H1 (cell line): ENCODE measurements around the gene HRCT1. TPM values are rescaled to one million over a fixed set of nuclear protein-coding genes. Genes with fewer than 3 reads are reported as not detected.

Experiments
- CTCF ChIA-PET: fragments of 300-600 bp; sonication (Branson Sonifier 250); formaldehyde crosslinking; loops from one replicate; lab custom pipeline; 2021; ENCODE audit not compliant: partially characterized antibody; lab: Charles Lee
- POLR2A ChIA-PET: fragments of 300-600 bp; sonication (Branson Sonifier 250); formaldehyde crosslinking; loops from one replicate; lab custom pipeline; 2021; ENCODE audit warnings: inconsistent platforms; ENCODE audit not compliant: partially characterized antibody; lab: Charles Lee
- DNase-seq, 2 experiments: peaks; one replicate each; pipeline versions ENCODE4 v3.0.0 to v3.0.0-alpha.2; 2010 to 2022; ENCODE audit warnings: low spot score in 2 of 2, low read depth in 1 of 2, mixed read lengths in 1 of 2
- FAIRE-seq: peaks from 2 replicates; lab custom pipeline; 2011; peaks lifted over from hg19 to GRCh38; lab: Jason Lieb, UNC
- H2AFZ ChIP-seq: 2 replicates; pipeline ENCODE4 v1.8.1; 2012; ENCODE audit warnings: low read length, inconsistent platforms
- H2AK5ac ChIP-seq: 2 replicates; pipeline ENCODE4 v1.6.1; 2013; ENCODE audit warnings: low read depth, low read length
- H2BK120ac ChIP-seq: replicated peaks from 2 replicates; pipeline ENCODE3; 2013; ENCODE audit warnings: low read depth, low read length, inconsistent platforms
- H2BK12ac ChIP-seq: 2 replicates; pipeline ENCODE4 v1.6.1; 2013; ENCODE audit warnings: low read depth, low read length
- H2BK15ac ChIP-seq: 2 replicates; pipeline ENCODE4 v1.6.1; 2013; ENCODE audit warnings: low read length
- H2BK20ac ChIP-seq: 2 replicates; pipeline ENCODE4 v1.6.1; 2013; ENCODE audit warnings: low read length
- H2BK5ac ChIP-seq: 2 replicates; pipeline ENCODE4 v1.6.1; 2013; ENCODE audit warnings: low read depth, low read length
- H3K14ac ChIP-seq: 2 replicates; pipeline ENCODE4 v1.6.1; 2013; ENCODE audit warnings: inconsistent platforms; ENCODE audit not compliant: insufficient read length
- H3K18ac ChIP-seq: 2 replicates; pipeline ENCODE4 v1.6.1; 2013; ENCODE audit warnings: low read length; ENCODE audit errors: extremely low read depth
- H3K23ac ChIP-seq: 2 replicates; pipeline ENCODE4 v1.6.1; 2013; ENCODE audit warnings: inconsistent platforms; ENCODE audit not compliant: insufficient read length
- H3K23me2 ChIP-seq: 2 replicates; pipeline ENCODE4 v1.6.1; 2013; ENCODE audit warnings: low read depth, low read length
- H3K27ac ChIP-seq: 2 replicates; pipeline ENCODE4 v1.6.1; 2011; ENCODE audit warnings: low read depth, low read length, inconsistent platforms
- H3K27me3 ChIP-seq, 4 experiments: replicated peaks in 1 of 4; 1 replicate in 1 of 4; 2 replicates in 3 of 4; pipeline versions ENCODE4 v1.6.1 to v1.8.1; 2011 to 2013; ENCODE audit warnings: low read length in 3 of 4, mild to moderate bottlenecking in 3 of 4, inconsistent platforms in 2 of 4, mixed read lengths in 2 of 4, moderate library complexity in 1 of 4; ENCODE audit not compliant: control insufficient read depth in 3 of 4, insufficient read depth in 3 of 4; ENCODE audit errors: extremely low read depth in 1 of 4
- H3K36me3 ChIP-seq, 4 experiments: 2 replicates each; pipeline versions ENCODE4 v1.6.1 to v1.8.1; 2011 to 2013; ENCODE audit warnings: mild to moderate bottlenecking in 4 of 4, low read length in 3 of 4, moderate library complexity in 2 of 4, control low read depth in 1 of 4, inconsistent platforms in 1 of 4; ENCODE audit not compliant: insufficient read depth in 4 of 4, control insufficient read depth in 2 of 4
- H3K4ac ChIP-seq: replicated peaks from 2 replicates; pipeline ENCODE3; 2013; ENCODE audit warnings: low read length, low read depth, mixed read lengths, inconsistent platforms; ENCODE audit not compliant: insufficient read length
- H3K4me1 ChIP-seq, 4 experiments: replicated peaks in 1 of 4; 1 replicate in 1 of 4; 2 replicates in 3 of 4; pipeline versions ENCODE4 v1.6.1 to v1.8.1; 2011 to 2013; ENCODE audit warnings: low read length in 3 of 4, inconsistent platforms in 2 of 4, mixed read lengths in 1 of 4; ENCODE audit not compliant: insufficient read depth in 4 of 4, control insufficient read depth in 3 of 4
- H3K4me2 ChIP-seq, 2 experiments: 2 replicates each; pipeline versions ENCODE4 v1.6.1 to v1.8.1; 2011 to 2013; ENCODE audit warnings: low read depth in 2 of 2, low read length in 2 of 2, control low read depth in 1 of 2, inconsistent platforms in 1 of 2, mild to moderate bottlenecking in 1 of 2; ENCODE audit not compliant: insufficient read depth in 1 of 2
- H3K4me3 ChIP-seq, 4 experiments: fragments of 200-600, 300-600 bp in 1 of 4; sonication (generic), shearing (Covaris generic), sonication (Bioruptor Twin) in 1 of 4; 2 replicates each; pipeline versions ENCODE4 v1.5.1 to v1.8.1; 2011 to 2016; ENCODE audit warnings: low read length in 4 of 4, low read depth in 3 of 4, control low read depth in 2 of 4, inconsistent platforms in 2 of 4, mild to moderate bottlenecking in 2 of 4, mixed read lengths in 1 of 4, moderate library complexity in 1 of 4; ENCODE audit not compliant: insufficient read depth in 2 of 4; ENCODE audit errors: extremely low read depth in 1 of 4
- H3K56ac ChIP-seq: replicated peaks from 2 replicates; pipeline ENCODE3; 2013; ENCODE audit warnings: low read depth, mild to moderate bottlenecking, mixed read lengths, low read length, inconsistent platforms; ENCODE audit not compliant: insufficient read length
- H3K79me1 ChIP-seq: 2 replicates; pipeline ENCODE4 v1.6.1; 2013; ENCODE audit warnings: low read depth, low read length, control low read depth
- H3K79me2 ChIP-seq, 2 experiments: 2 replicates each; pipeline versions ENCODE4 v1.6.1 to v1.8.1; 2012 to 2013; ENCODE audit warnings: low read length in 2 of 2, mild to moderate bottlenecking in 2 of 2, inconsistent platforms in 1 of 2; ENCODE audit not compliant: insufficient read depth in 2 of 2, control insufficient read depth in 1 of 2
- H3K9ac ChIP-seq, 4 experiments: replicated peaks in 1 of 4; 1 replicate in 1 of 4; 2 replicates in 3 of 4; pipeline versions ENCODE4 v1.6.1 to v1.8.1; 2011 to 2013; ENCODE audit warnings: low read depth in 3 of 4, low read length in 3 of 4, control low read depth in 2 of 4, mild to moderate bottlenecking in 2 of 4, moderate library complexity in 2 of 4, inconsistent platforms in 1 of 4; ENCODE audit errors: extremely low read depth in 1 of 4
- H3K9me3 ChIP-seq, 2 experiments: 2 replicates each; pipeline versions ENCODE4 v1.6.1 to v1.8.1; 2012 to 2013; ENCODE audit warnings: mild to moderate bottlenecking in 2 of 2, moderate library complexity in 2 of 2, control low read depth in 1 of 2, inconsistent platforms in 1 of 2, low read depth in 1 of 2, low read length in 1 of 2, mixed read lengths in 1 of 2; ENCODE audit not compliant: insufficient read depth in 2 of 2
- H4K20me1 ChIP-seq, 2 experiments: replicated peaks in 1 of 2; 2 replicates each; pipeline versions ENCODE3 to v1.8.1; 2011 to 2013; ENCODE audit warnings: inconsistent platforms in 2 of 2, low read length in 2 of 2, mild to moderate bottlenecking in 1 of 2; ENCODE audit not compliant: insufficient read depth in 2 of 2, control insufficient read depth in 1 of 2
- H4K5ac ChIP-seq: 2 replicates; pipeline ENCODE4 v1.6.1; 2013; ENCODE audit warnings: low read length, low read depth, mixed read lengths, inconsistent platforms; ENCODE audit not compliant: insufficient read length
- H4K8ac ChIP-seq: 2 replicates; pipeline ENCODE4 v1.8.0; 2013; ENCODE audit warnings: mild to moderate bottlenecking, moderate library complexity, low read length, inconsistent platforms; ENCODE audit not compliant: insufficient read depth; ENCODE audit errors: extremely low read depth
- H4K91ac ChIP-seq: replicated peaks from 2 replicates; pipeline ENCODE3; 2013; ENCODE audit warnings: low read length, mixed read lengths, inconsistent platforms; ENCODE audit not compliant: insufficient read length
- CBX8 ChIP-seq: fragments of 300-800, 300-1000 bp; sonication (generic); IDR thresholded peaks from 2 replicates; pipeline ENCODE4 v1.7.1; 2016; ENCODE audit warnings: low read depth, low read length, borderline replicate concordance
- HDAC2 ChIP-seq, 2 experiments: fragments of 300-600 bp in 1 of 2; sonication (generic) in 1 of 2; IDR thresholded peaks; 2 replicates each; pipeline ENCODE4 v1.6.1; 2011 to 2012; ENCODE audit warnings: low read depth in 2 of 2, low read length in 2 of 2, mild to moderate bottlenecking in 2 of 2, moderate library complexity in 2 of 2, borderline replicate concordance in 1 of 2, inconsistent platforms in 1 of 2
- JUND ChIP-seq: IDR thresholded peaks from 2 replicates; pipeline ENCODE4 v1.6.1; 2011; ENCODE audit warnings: mild to moderate bottlenecking, improper control_type of control experiment, low read length
- PHF8 ChIP-seq: fragments of 200-600 bp; sonication (generic); conservative IDR thresholded peaks from 2 replicates; pipeline ENCODE4 v1.7.1; 2012; ENCODE audit warnings: low read depth, mild to moderate bottlenecking, inconsistent platforms, low read length, moderate library complexity
- POLR2AphosphoS5 ChIP-seq: IDR thresholded peaks from 2 replicates; pipeline ENCODE4 v1.6.1; 2011; ENCODE audit warnings: low read depth, low read length
- RBBP5 ChIP-seq: IDR thresholded peaks from 2 replicates; pipeline ENCODE4 v1.7.1; 2012; ENCODE audit warnings: low read depth, mild to moderate bottlenecking, inconsistent platforms, low read length, moderate library complexity, borderline replicate concordance
- SP2 ChIP-seq: IDR thresholded peaks from 2 replicates; pipeline ENCODE4 v1.6.1; 2012; ENCODE audit warnings: mild to moderate bottlenecking, low read length, inconsistent platforms
- SP4 ChIP-seq: IDR thresholded peaks from 2 replicates; pipeline ENCODE4 v1.6.1; 2012; ENCODE audit warnings: low read length, inconsistent platforms
- TCF12 ChIP-seq: IDR thresholded peaks from 2 replicates; pipeline ENCODE4 v1.6.1; 2011; ENCODE audit warnings: low read depth, mild to moderate bottlenecking, low read length
- YY1 ChIP-seq: IDR thresholded peaks from 2 replicates; pipeline ENCODE4 v1.6.1; 2011; ENCODE audit warnings: low read depth, mild to moderate bottlenecking, low read length
- WGBS, 2 experiments: shearing (Covaris generic) in 1 of 2; methylation state at CpG; one replicate each; pipeline versions ENCODE4 v1.1.6 to v1.1.7; 2013 to 2015; ENCODE audit warnings: low lambda C conversion rate in 2 of 2, mixed read lengths in 2 of 2, inconsistent platforms in 1 of 2, low coverage in 1 of 2, missing lambda C conversion rate in 1 of 2; ENCODE audit not compliant: insufficient replicate concordance in 2 of 2, insufficient coverage in 1 of 2, insufficient read length in 1 of 2; ENCODE audit errors: extremely low coverage in 1 of 2, missing lambda C conversion rate in 1 of 2; 5-methylcytosine and 5-hydroxymethylcytosine counted together
- polyA plus RNA-seq, 7 experiments: library from polyadenylated mRNA; depleted of rRNA in 3 of 7; stranded (reverse) in 5 of 7; unstranded in 2 of 7; fragments of >200 nt in 5 of 7; fragments of 200-250 nt in 2 of 7; gene quantifications; 1 replicate in 5 of 7; 2 replicates in 1 of 7; 4 replicates in 1 of 7; pipeline versions ENCODE4 v1.2.1 to v1.2.3, GENCODE V29; 2011 to 2013; ENCODE audit warnings: missing spikeins in 2 of 7, mixed read lengths in 2 of 7
- total RNA-seq: library from RNA; stranded (reverse); fragmentation: NEBNext Ultra II Directional; extraction: Animal tissue kit (Norgen Biotek cat#: 25700); gene quantifications from 2 replicates; pipeline ENCODE4 v1.2.1, GENCODE V29; 2021

Gene HRCT1
- total and polyA plus RNA-seq, 2 of the 8 experiments (the other 6 are each of a cell fraction or from before 2014, with no cell fraction given), result not detected

DNA sequence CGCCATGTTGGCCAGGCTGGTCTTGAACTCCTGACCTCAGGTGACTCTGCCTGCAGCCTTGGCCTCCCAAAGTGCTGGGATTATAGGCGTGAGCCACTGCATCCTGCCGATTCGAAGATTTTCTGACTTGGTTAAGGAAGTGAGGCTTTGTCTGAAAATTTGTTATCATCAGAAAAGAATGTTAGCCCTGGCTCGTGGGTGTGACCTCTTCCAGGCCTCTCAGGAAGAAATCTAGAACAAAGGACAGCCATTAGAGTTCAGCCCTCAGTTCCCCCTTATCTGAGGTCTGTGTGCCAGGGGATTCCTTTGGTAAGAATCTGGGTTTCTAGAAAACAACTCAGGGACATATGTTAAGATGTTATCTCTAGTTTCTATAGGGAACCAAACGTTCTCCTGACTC, 45.7 kb downstream of the HRCT1 start:
- Histone ChIP-seq H2BK15ac (no peak overlapping the region), H3K4me1 (peaks cover 0 to 5% (median under 1%) of the 10 kb centered on the region in 4 experiments; a peak in 2 of 7 replicates), H3K4me2 (no peak overlapping the region), H3K4me3 (no peak overlapping the region), H3K14ac (no peak overlapping the region), H3K27me3 (no peaks in the 10 kb centered on the region; a peak in 2 of 7 replicates), H3K79me1 (no peaks in the 10 kb centered on the region), H4K91ac (no peak overlapping the region), H2BK120ac (no peak overlapping the region), H4K20me1 (no peaks in the 10 kb centered on the region), H3K36me3 (no peaks in the 10 kb centered on the region), H2BK12ac (no peak overlapping the region), H3K18ac (no peak overlapping the region), H2AFZ (no peak overlapping the region), H3K56ac (no peak overlapping the region), H4K5ac (no peak overlapping the region), H3K9ac (no peak overlapping the region), H2BK5ac (no peak overlapping the region), H4K8ac (no peak overlapping the region), H3K23me2 (no peaks in the 10 kb centered on the region), H3K23ac (no peak overlapping the region), H3K79me2 (no peaks in the 10 kb centered on the region), H2BK20ac (no peak overlapping the region), H2AK5ac (no peak overlapping the region), H3K27ac (no peak overlapping the region), H3K4ac (no peak overlapping the region), H3K9me3 (no peaks in the 10 kb centered on the region)
- TF ChIP-seq SP4, result no peak
- no peak for TF ChIP-seq HDAC2 (IDR thresholded peaks at IDR 0.05; ENCODE audit: borderline replicate concordance in 1 of 2, low read depth in 2 of 2, low read length in 2 of 2)
- TF ChIP-seq SP2, result no peak
- TF ChIP-seq POLR2AphosphoS5, result no peak
- TF ChIP-seq TCF12, result no peak
- TF ChIP-seq JUND, result no peak
- TF ChIP-seq RBBP5, result no peak
- no peak for TF ChIP-seq PHF8
- TF ChIP-seq YY1, result no peak
- no peak for TF ChIP-seq CBX8
- no peak for FAIRE-seq
- DNase-seq, result peak in 1 of 2 experiments; percentile 14
- WGBS, 2 experiments, result 86% methylated on average over 6 of the region's 6 CpGs; no CpG with 5 or more reads in 1 of the 2 experiments
- ChIA-PET CTCF (interaction anchor here (0.7 to 2.2 kb wide), 4 partner anchors 32 to 151 kb away, joined by 3 to 6 read pairs (median 4); no protein-coding TSS in a partner anchor), POLR2A (interaction anchor here (1.2 kb wide), 1 partner anchor 11 kb away, joined by 3 read pairs; no protein-coding TSS in a partner anchor)
